H1 (cell line): ENCODE data around the gene STIMATE. TPM values are rescaled to one million over a fixed set of nuclear protein-coding genes. Genes with fewer than 3 reads are reported as not detected.

ENCODE experiments used
- BRCA1 ChIP-seq: IDR thresholded peaks from 2 replicates; pipeline ENCODE4 v1.6.1; 2012; ENCODE audit warnings: low read depth, low read length, improper control_type of control experiment
- CHD2 ChIP-seq: IDR thresholded peaks from 2 replicates; pipeline ENCODE4 v1.6.1; 2012; ENCODE audit warnings: low read length, improper control_type of control experiment
- EGR1 ChIP-seq: IDR thresholded peaks from 2 replicates; pipeline ENCODE4 v1.6.1; 2011; ENCODE audit warnings: low read depth, low read length, borderline replicate concordance
- polyA plus RNA-seq, 7 experiments: library from polyadenylated mRNA; depleted of rRNA in 3 of 7; stranded (reverse) in 5 of 7; unstranded in 2 of 7; fragments of >200 nt in 5 of 7; fragments of 200-250 nt in 2 of 7; gene quantifications; 1 replicate in 5 of 7; 2 replicates in 1 of 7; 4 replicates in 1 of 7; pipeline versions ENCODE4 v1.2.1 to v1.2.3, GENCODE V29; 2011 to 2013; ENCODE audit warnings: missing spikeins in 2 of 7, mixed read lengths in 2 of 7
- total RNA-seq: library from RNA; stranded (reverse); fragmentation: NEBNext Ultra II Directional; extraction: Animal tissue kit (Norgen Biotek cat#: 25700); gene quantifications from 2 replicates; pipeline ENCODE4 v1.2.1, GENCODE V29; 2021
- TF ChIP-seq, protein P1 (sequence below): IDR thresholded peaks from 2 replicates; pipeline ENCODE4 v1.6.1; 2011; ENCODE audit warnings: low read depth, mild to moderate bottlenecking, low read length; ENCODE audit not compliant: insufficient read depth

The STIMATE gene
- total and polyA plus RNA-seq, 2 of the 8 experiments (the other 6 are each of a cell fraction or from before 2014, with no cell fraction given) = 17.5 to 22.1 TPM

DNA sequence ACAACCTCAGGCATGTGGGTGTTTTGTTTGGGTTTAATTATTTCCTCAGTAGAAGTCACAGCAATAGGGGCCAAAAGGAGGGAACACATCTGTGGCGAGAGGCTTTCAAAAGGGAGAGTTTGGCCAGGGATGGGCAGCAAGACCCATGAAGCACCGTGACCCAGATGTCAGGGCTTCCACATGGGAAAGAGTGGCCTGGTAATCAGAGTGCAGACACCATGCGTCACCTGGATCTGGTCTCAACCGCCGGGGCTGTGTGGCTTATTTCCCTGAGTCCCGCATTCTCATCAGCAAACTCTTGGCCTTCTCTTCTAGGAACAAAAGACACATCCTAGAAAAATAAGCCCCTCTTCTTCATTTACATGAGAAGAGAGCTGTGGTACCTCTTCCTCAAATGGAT, 50.1 kb downstream of the STIMATE start (continued):
- TF ChIP-seq CHD2 (no peak), BRCA1 (no peak), EGR1 (no peak)
- TF ChIP-seq, protein P1, sequence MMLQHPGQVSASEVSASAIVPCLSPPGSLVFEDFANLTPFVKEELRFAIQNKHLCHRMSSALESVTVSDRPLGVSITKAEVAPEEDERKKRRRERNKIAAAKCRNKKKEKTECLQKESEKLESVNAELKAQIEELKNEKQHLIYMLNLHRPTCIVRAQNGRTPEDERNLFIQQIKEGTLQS = no peak
